IMR-90 (cell line): Measurements from ENCODE around the gene RND1. TPM values are rescaled to one million over a fixed set of nuclear protein-coding genes. Genes with fewer than 3 reads are reported as not detected.

Source experiments
- ATAC-seq: fragments of 200-7000 bp; cut with Tn5 transposase; 2 replicates; pipeline ENCODE4 v1.9.1; 2020; ENCODE audit warnings: low read depth, mild to moderate bottlenecking, moderate library complexity
- BruUV-seq: library from RNA; stranded (reverse); fragments of 400-500 nt; replicated peaks from 2 replicates; lab custom pipeline; 2021; lab: Mats Ljungman, UMichigan
- CTCF ChIA-PET: fragments of 300-600 bp; formaldehyde crosslinking; extraction: SDS; loops from one replicate; lab custom pipeline; 2021; ENCODE audit warnings: antibody characterized with exemption; lab: Yijun Ruan, JAX
- POLR2A ChIA-PET: fragments of 300-600 bp; sonication (Branson Sonifier 250); formaldehyde crosslinking; loops from one replicate; lab custom pipeline; 2022; ENCODE audit warnings: antibody characterized with exemption; ENCODE audit not compliant: unreplicated experiment; lab: Charles Lee
- DNase-seq: peaks from one replicate; pipeline ENCODE4 v3.0.0; 2013
- H2AFZ ChIP-seq: replicated peaks from 2 replicates; pipeline ENCODE3; 2013; ENCODE audit warnings: low read length, mild to moderate bottlenecking; ENCODE audit not compliant: poor library complexity
- H2AK5ac ChIP-seq: 2 replicates; pipeline ENCODE4 v1.6.1; 2013; ENCODE audit warnings: low read depth, low read length, inconsistent platforms
- H2AK9ac ChIP-seq: replicated peaks from 2 replicates; pipeline ENCODE3; 2013; ENCODE audit warnings: mild to moderate bottlenecking, low read depth, low read length, moderate library complexity; ENCODE audit not compliant: poor library complexity
- H2BK120ac ChIP-seq: 2 replicates; pipeline ENCODE4 v1.6.1; 2013; ENCODE audit warnings: low read depth, low read length, inconsistent platforms
- H2BK15ac ChIP-seq: 3 replicates; pipeline ENCODE4 v1.6.1; 2013; ENCODE audit warnings: low read depth, low read length, inconsistent platforms
- H2BK20ac ChIP-seq: 2 replicates; pipeline ENCODE4 v1.6.1; 2013; ENCODE audit warnings: low read depth, mild to moderate bottlenecking, inconsistent platforms, low read length, moderate library complexity
- H2BK5ac ChIP-seq: 2 replicates; pipeline ENCODE4 v1.6.1; 2013; ENCODE audit warnings: mild to moderate bottlenecking, low read depth, low read length, inconsistent platforms; ENCODE audit not compliant: poor library complexity, severe bottlenecking
- H3K14ac ChIP-seq: replicated peaks from 2 replicates; pipeline ENCODE4 v1.6.1; 2013; ENCODE audit warnings: low read depth, low read length, inconsistent platforms
- H3K18ac ChIP-seq: 2 replicates; pipeline ENCODE4 v1.6.1; 2013; ENCODE audit warnings: low read depth, low read length, control low read depth
- H3K23ac ChIP-seq: 2 replicates; pipeline ENCODE4 v1.6.1; 2013; ENCODE audit warnings: low read depth, low read length, inconsistent platforms
- H3K27ac ChIP-seq: 2 replicates; pipeline ENCODE4 v1.5.1; 2013; ENCODE audit warnings: mild to moderate bottlenecking, control low read depth, low read length; ENCODE audit not compliant: insufficient read depth
- H3K27me3 ChIP-seq: 2 replicates; pipeline ENCODE4 v1.6.1; 2013; ENCODE audit warnings: low read length; ENCODE audit not compliant: control insufficient read depth, insufficient read depth
- H3K36me3 ChIP-seq: 2 replicates; pipeline ENCODE4 v1.6.1; 2013; ENCODE audit warnings: low read length, mixed read lengths; ENCODE audit not compliant: control insufficient read depth, insufficient read depth
- H3K4ac ChIP-seq: 2 replicates; pipeline ENCODE4 v1.6.1; 2013; ENCODE audit warnings: low read depth, low read length, inconsistent platforms
- H3K4me1 ChIP-seq: 2 replicates; pipeline ENCODE4 v1.6.1; 2013; ENCODE audit warnings: low read length, mixed read lengths; ENCODE audit not compliant: control insufficient read depth, insufficient read depth
- H3K4me2 ChIP-seq: 2 replicates; pipeline ENCODE4 v1.6.1; 2013; ENCODE audit warnings: low read depth, mild to moderate bottlenecking, control low read depth, low read length, moderate library complexity
- H3K4me3 ChIP-seq: 2 replicates; pipeline ENCODE4 v1.5.1; 2013; ENCODE audit warnings: low read depth, mild to moderate bottlenecking, control low read depth, low read length, moderate library complexity; ENCODE audit not compliant: insufficient read depth
- H3K56ac ChIP-seq: 2 replicates; pipeline ENCODE4 v1.6.1; 2013; ENCODE audit warnings: low read length, inconsistent platforms; ENCODE audit not compliant: insufficient read depth; ENCODE audit errors: extremely low read depth
- H3K79me1 ChIP-seq, 2 experiments: 2 replicates each; pipeline ENCODE4 v1.6.1; 2013; ENCODE audit warnings: low read length in 2 of 2, inconsistent platforms in 1 of 2, low read depth in 1 of 2
- H3K9ac ChIP-seq: 2 replicates; pipeline ENCODE4 v1.6.1; 2013; ENCODE audit warnings: low read depth, low read length, control low read depth
- H3K9me1 ChIP-seq: 2 replicates; pipeline ENCODE4 v1.6.1; 2013; ENCODE audit warnings: low read length, inconsistent platforms; ENCODE audit not compliant: insufficient read depth
- H3K9me3 ChIP-seq: 2 replicates; pipeline ENCODE4 v1.6.1; 2013; ENCODE audit warnings: low read length; ENCODE audit not compliant: control insufficient read depth, insufficient read depth
- H4K20me1 ChIP-seq: 2 replicates; pipeline ENCODE4 v1.6.1; 2013; ENCODE audit warnings: low read length, inconsistent platforms; ENCODE audit not compliant: insufficient read depth
- H4K5ac ChIP-seq: 2 replicates; pipeline ENCODE4 v1.6.1; 2013; ENCODE audit warnings: mild to moderate bottlenecking, low read depth, low read length, control low read depth
- H4K8ac ChIP-seq, 2 experiments: 2 replicates each; pipeline ENCODE4 v1.6.1; 2013; ENCODE audit warnings: low read depth in 2 of 2, low read length in 2 of 2, control low read depth in 1 of 2, inconsistent platforms in 1 of 2
- H4K91ac ChIP-seq: 2 replicates; pipeline ENCODE4 v1.6.1; 2013; ENCODE audit warnings: low read depth, low read length, inconsistent platforms; ENCODE audit not compliant: insufficient read depth
- BHLHE40 ChIP-seq: fragments of 150-350 bp; IDR thresholded peaks from 2 replicates; pipeline ENCODE4 v1.6.1; 2016; ENCODE audit warnings: mild to moderate bottlenecking, low read depth, low read length
- CEBPB ChIP-seq: IDR thresholded peaks from 2 replicates; pipeline ENCODE4 v1.6.1; 2012; ENCODE audit warnings: low read depth, low read length, improper control_type of control experiment
- CHD1 ChIP-seq: IDR thresholded peaks from 2 replicates; pipeline ENCODE4 v1.6.1; 2012; ENCODE audit warnings: low read depth, low read length, improper control_type of control experiment
- MAFK ChIP-seq: IDR thresholded peaks from 2 replicates; pipeline ENCODE4 v1.6.1; 2012; ENCODE audit warnings: low read depth, low read length, improper control_type of control experiment
- MAZ ChIP-seq: IDR thresholded peaks from 2 replicates; pipeline ENCODE4 v1.6.1; 2012; ENCODE audit warnings: low read depth, mild to moderate bottlenecking, low read length, improper control_type of control experiment, moderate library complexity, borderline replicate concordance
- NFE2L2 ChIP-seq: fragments of 150-350 bp; IDR thresholded peaks from 2 replicates; pipeline ENCODE4 v1.6.1; 2016; ENCODE audit warnings: low read depth, mild to moderate bottlenecking, low read length
- RFX5 ChIP-seq: IDR thresholded peaks from 2 replicates; pipeline ENCODE4 v1.8.0; 2012; ENCODE audit warnings: low read depth, mild to moderate bottlenecking, low read length, moderate library complexity
- WGBS, 2 experiments: methylation state at CpG; one replicate each; pipeline versions ENCODE4 v1.1.5 to v1.1.7; 2013; ENCODE audit warnings: missing lambda C conversion rate in 2 of 2; ENCODE audit not compliant: insufficient read length in 1 of 2; ENCODE audit errors: extremely low coverage in 2 of 2; 5-methylcytosine and 5-hydroxymethylcytosine counted together
- dilution Hi-C: fragments of 300-500 bp; cut with HindIII; formaldehyde crosslinking; loops from one replicate; pipeline ENCODE4 v1.14.3; 2018; ENCODE audit warnings: low sequenced_read_pairs; ENCODE audit not compliant: unreplicated experiment
- in situ Hi-C: fragments of 300-500 bp; cut with MboI; formaldehyde crosslinking; loops from 3 replicates; pipeline ENCODE4 v1.14.3; 2019; ENCODE audit warnings: low sequenced_read_pairs, inconsistent platforms, mixed read lengths
- intact Hi-C: fragments of 100-400 bp; cut with micrococcal nuclease; formaldehyde crosslinking; loops from 2 replicates; pipeline ENCODE4 v1.10.0; 2022
- polyA plus RNA-seq, 3 experiments: library from polyadenylated mRNA; depleted of rRNA; stranded (reverse); fragments of >200 nt; gene quantifications; 2 replicates each; pipeline ENCODE4 v1.2.3, GENCODE V29; 2012; ENCODE audit warnings: low replicate concordance in 1 of 3
- total RNA-seq: library from RNA; depleted of rRNA; stranded (reverse); fragments of >200 nt; gene quantifications from 2 replicates; pipeline ENCODE4 v1.2.3, GENCODE V29; 2012
- TF ChIP-seq, protein P1 (sequence below): conservative IDR thresholded peaks from 2 replicates; pipeline ENCODE4 v1.5.1; 2012; ENCODE audit warnings: mild to moderate bottlenecking, low read depth, low read length, improper control_type of control experiment

The RND1 gene
- total and polyA plus RNA-seq, 2 of the 4 experiments (the other 2 are of a cell fraction): under 0.01 to 0.21 TPM

DNA sequence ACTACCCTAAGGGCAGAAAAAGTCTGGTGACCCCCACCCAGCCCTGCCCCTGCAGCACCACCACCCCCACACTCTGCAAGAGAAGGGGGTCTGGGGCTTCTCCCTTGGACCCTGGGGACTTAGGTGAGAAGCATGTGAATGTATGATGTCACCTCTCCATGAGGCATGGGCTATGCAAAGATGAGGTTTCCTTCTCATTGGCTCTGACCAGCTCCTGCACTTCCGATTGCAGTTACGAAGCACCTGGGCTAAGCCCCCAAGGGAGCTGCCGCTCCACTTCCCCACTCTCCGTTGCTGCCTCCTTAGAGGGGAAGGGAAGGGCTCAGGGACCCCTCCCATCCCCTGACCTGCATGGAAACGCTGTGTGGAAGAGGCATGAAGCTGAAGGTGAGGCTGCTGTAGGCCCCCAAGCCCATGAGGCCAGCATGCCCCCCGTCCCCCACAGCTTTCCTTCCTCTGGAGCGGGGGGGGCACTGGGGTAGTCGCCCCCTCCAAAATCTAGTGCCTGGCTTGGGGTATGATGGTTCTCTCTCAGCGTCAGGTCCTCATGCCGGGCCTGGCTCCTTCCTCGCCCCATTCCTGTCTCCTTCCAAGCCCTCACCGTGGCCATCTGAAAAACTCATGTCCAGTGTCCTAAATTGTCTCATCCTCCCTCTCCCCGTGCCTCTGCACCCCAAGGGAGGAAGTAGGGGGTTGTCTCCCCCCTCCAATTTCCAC, 8.2 kb downstream of the RND1 start (continued):
- TF ChIP-seq, protein P1, sequence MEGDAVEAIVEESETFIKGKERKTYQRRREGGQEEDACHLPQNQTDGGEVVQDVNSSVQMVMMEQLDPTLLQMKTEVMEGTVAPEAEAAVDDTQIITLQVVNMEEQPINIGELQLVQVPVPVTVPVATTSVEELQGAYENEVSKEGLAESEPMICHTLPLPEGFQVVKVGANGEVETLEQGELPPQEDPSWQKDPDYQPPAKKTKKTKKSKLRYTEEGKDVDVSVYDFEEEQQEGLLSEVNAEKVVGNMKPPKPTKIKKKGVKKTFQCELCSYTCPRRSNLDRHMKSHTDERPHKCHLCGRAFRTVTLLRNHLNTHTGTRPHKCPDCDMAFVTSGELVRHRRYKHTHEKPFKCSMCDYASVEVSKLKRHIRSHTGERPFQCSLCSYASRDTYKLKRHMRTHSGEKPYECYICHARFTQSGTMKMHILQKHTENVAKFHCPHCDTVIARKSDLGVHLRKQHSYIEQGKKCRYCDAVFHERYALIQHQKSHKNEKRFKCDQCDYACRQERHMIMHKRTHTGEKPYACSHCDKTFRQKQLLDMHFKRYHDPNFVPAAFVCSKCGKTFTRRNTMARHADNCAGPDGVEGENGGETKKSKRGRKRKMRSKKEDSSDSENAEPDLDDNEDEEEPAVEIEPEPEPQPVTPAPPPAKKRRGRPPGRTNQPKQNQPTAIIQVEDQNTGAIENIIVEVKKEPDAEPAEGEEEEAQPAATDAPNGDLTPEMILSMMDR: no peak

DNA sequence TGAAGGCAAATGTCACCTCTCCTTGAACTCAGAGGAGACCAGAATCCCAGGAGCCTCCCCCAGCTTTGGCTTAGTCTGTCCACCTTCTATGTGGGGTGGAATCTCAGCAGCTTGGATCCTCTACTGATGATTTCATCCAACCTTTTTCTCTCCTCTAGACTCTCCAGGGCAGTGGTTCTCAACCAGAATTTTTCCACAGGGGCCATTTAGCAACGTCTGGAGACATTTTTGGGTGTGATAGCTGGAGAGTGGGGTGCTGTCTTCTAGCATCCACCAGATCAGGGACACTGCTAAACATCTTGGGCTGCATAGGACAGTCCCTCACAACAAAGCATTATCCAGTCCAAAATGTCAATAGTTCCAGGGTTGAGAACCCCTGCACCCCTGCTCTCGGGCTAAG, 9.3 kb downstream of the RND1 start:
- Histone ChIP-seq H3K9me1 (no peaks in the 10 kb centered on the region), H3K56ac (no peak overlapping the region), H3K4ac (no peak overlapping the region), H2BK120ac (no peak overlapping the region), H3K9ac (no peak overlapping the region), H3K79me1 (peaks cover 0 to 10% of the 10 kb centered on the region in 2 experiments; a peak in 2 of 4 replicates), H2BK5ac (no peak overlapping the region), H3K27ac (no peak overlapping the region), H3K4me3 (no peak overlapping the region), H3K14ac (no peak overlapping the region), H3K36me3 (no peaks in the 10 kb centered on the region), H3K23ac (no peak overlapping the region), H4K91ac (no peak overlapping the region), H3K18ac (no peak overlapping the region), H3K27me3 (peaks cover 19% of the 10 kb centered on the region), H3K4me1 (peaks cover 2% of the 10 kb centered on the region; the same call in 1 of the 2 replicates), H3K4me2 (no peak overlapping the region), H3K9me3 (no peaks in the 10 kb centered on the region), H2AK9ac (no peak overlapping the region), H2AK5ac (no peak overlapping the region), H2BK20ac (no peak overlapping the region), H2BK15ac (no peak overlapping the region), H2AFZ (no peak overlapping the region), H4K5ac (no peak overlapping the region), H4K8ac (no peak overlapping the region), H4K20me1 (no peaks in the 10 kb centered on the region; the same call in none of the 2 replicates)
- in situ Hi-C loops (no loop called here), dilution Hi-C loops (no loop called here), intact Hi-C loops (no loop called here)
- CTCF ChIA-PET: interaction anchor here (1.1 to 2.8 kb wide), 2 partner anchors 132 to 141 kb away, joined by 5 to 8 read pairs; no protein-coding TSS in a partner anchor
- WGBS, 2 experiments: no CpG with 5 or more reads among the region's 2 CpGs
- DNase-seq: no peak
- no peak for ATAC-seq
- BruUV-seq: no TSS peak
- POLR2A ChIA-PET: no interaction called here
- no peak for TF ChIP-seq CHD1
- TF ChIP-seq NFE2L2: no peak
- TF ChIP-seq RFX5: no peak
- TF ChIP-seq BHLHE40: no peak
- no peak for TF ChIP-seq MAFK
- TF ChIP-seq MAZ: no peak
- no peak for TF ChIP-seq CEBPB
